Neutrophil (primary cell): ENCODE results near the gene L3MBTL3.

Experiments used
- H3K27ac ChIP-seq: fragments of 200-600 bp; sonication (generic); 2 replicates; pipeline ENCODE4 v1.5.1; 2016; ENCODE audit warnings: mild to moderate bottlenecking, moderate library complexity
- H3K27me3 ChIP-seq: fragments of 200-600 bp; sonication (generic); 2 replicates; pipeline ENCODE4 v1.6.0; 2016; ENCODE audit warnings: mild to moderate bottlenecking
- H3K36me3 ChIP-seq: fragments of 200-600 bp; sonication (generic); 2 replicates; pipeline ENCODE4 v1.5.1; 2017
- H3K4me1 ChIP-seq, 2 experiments: fragments of 200-600 bp in 1 of 2; sonication (generic) in 1 of 2; 1 replicate in 1 of 2; 2 replicates in 1 of 2; pipeline versions ENCODE4 v1.5.1 to v1.6.1; 2013 to 2016; ENCODE audit warnings: low read depth in 1 of 2, low read length in 1 of 2, mild to moderate bottlenecking in 1 of 2, moderate library complexity in 1 of 2; ENCODE audit not compliant: control insufficient read depth in 1 of 2, insufficient read depth in 1 of 2
- H3K4me3 ChIP-seq, 2 experiments: fragments of 200-600 bp in 1 of 2; sonication (generic) in 1 of 2; 1 replicate in 1 of 2; 2 replicates in 1 of 2; pipeline ENCODE4 v1.5.1; 2013 to 2016; ENCODE audit warnings: low read depth in 1 of 2, low read length in 1 of 2, mild to moderate bottlenecking in 1 of 2, moderate library complexity in 1 of 2
- H3K9me3 ChIP-seq: fragments of 200-600 bp; sonication (generic); 2 replicates; pipeline ENCODE4 v1.5.1; 2016
- CTCF ChIP-seq: fragments of 200-600 bp; sonication (generic); IDR thresholded peaks from 2 replicates; pipeline ENCODE4 v1.5.1; 2016; ENCODE audit warnings: antibody characterized with exemption

L3MBTL3 gene

GRCh38 chr6:130027948-130028347, 9.6 kb downstream of the L3MBTL3 start:
- H3K4me1 ChIP-seq: peaks cover 0 to 6% of the 10 kb centered on the region in 2 experiments
- H3K27ac ChIP-seq: no peak overlapping the region
- H3K27me3 ChIP-seq: no peaks in the 10 kb centered on the region
- H3K4me3 ChIP-seq: no peak overlapping the region
- no peaks in the 10 kb centered on the region for H3K9me3 ChIP-seq
- no peak for TF ChIP-seq CTCF
- peaks cover 9% of the 10 kb centered on the region for H3K36me3 ChIP-seq

DNA sequence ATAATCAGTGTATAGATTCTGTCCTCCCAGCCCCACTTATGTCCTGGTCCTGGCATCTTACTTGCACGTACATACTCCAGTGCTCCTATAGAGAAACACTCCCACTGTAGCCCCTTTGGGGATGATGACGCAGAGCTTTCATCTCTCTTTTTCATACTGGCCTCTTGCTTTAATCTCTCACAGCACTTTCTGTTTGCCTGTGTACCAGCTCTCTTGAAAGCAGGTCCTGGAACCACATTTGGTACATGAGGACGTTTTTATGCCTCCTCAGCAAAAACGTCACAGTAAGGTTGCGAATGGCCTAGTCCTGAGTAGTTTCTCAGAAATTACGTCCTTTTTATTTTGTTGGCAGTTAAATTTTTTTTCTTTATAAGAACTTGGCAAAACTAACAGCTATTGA, 10.8 kb downstream of the L3MBTL3 start:
- no peak overlapping the region for H3K4me3 ChIP-seq
- no peak for TF ChIP-seq CTCF
- no peaks in the 10 kb centered on the region for H3K27me3 ChIP-seq
- H3K4me1 ChIP-seq: peaks cover 0 to 6% of the 10 kb centered on the region in 2 experiments
- H3K27ac ChIP-seq: no peak overlapping the region
- peaks cover 9% of the 10 kb centered on the region for H3K36me3 ChIP-seq
- H3K9me3 ChIP-seq: no peaks in the 10 kb centered on the region

GRCh38 chr6:130032758-130033340, 14.5 kb downstream of the L3MBTL3 start:
- Histone ChIP-seq H3K36me3 (no peaks in the 10 kb centered on the region), H3K4me3 (no peak overlapping the region), H3K4me1 (peaks cover 0 to 5% of the 10 kb centered on the region in 2 experiments), H3K27me3 (no peaks in the 10 kb centered on the region), H3K9me3 (no peaks in the 10 kb centered on the region), H3K27ac (no peak overlapping the region)
- TF ChIP-seq CTCF: no peak

DNA sequence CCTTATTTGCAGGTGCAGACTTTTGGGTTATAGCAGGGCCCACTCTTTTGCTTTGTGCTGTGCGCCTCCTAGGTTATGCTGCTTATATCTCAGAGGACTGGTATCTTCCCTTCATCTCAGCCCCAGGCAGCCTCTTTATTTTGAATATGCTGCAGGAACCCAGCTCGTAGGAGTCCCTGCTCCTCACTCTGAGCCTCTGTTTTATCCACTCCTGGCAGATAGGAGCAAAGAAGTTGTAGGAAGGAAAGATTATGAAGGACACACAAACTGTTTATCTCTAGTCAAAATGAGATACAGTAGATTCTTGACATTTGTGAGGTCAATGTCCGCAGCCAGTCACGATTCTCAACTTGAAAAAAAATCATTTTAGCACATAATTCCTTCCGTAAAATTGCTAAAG, 15.6 kb downstream of the L3MBTL3 start:
- H3K4me1 ChIP-seq: no peaks in the 10 kb centered on the region
- no peak for TF ChIP-seq CTCF
- H3K27ac ChIP-seq: no peak overlapping the region
- H3K36me3 ChIP-seq: no peaks in the 10 kb centered on the region
- no peaks in the 10 kb centered on the region for H3K9me3 ChIP-seq
- no peak overlapping the region for H3K4me3 ChIP-seq
- no peaks in the 10 kb centered on the region for H3K27me3 ChIP-seq

DNA sequence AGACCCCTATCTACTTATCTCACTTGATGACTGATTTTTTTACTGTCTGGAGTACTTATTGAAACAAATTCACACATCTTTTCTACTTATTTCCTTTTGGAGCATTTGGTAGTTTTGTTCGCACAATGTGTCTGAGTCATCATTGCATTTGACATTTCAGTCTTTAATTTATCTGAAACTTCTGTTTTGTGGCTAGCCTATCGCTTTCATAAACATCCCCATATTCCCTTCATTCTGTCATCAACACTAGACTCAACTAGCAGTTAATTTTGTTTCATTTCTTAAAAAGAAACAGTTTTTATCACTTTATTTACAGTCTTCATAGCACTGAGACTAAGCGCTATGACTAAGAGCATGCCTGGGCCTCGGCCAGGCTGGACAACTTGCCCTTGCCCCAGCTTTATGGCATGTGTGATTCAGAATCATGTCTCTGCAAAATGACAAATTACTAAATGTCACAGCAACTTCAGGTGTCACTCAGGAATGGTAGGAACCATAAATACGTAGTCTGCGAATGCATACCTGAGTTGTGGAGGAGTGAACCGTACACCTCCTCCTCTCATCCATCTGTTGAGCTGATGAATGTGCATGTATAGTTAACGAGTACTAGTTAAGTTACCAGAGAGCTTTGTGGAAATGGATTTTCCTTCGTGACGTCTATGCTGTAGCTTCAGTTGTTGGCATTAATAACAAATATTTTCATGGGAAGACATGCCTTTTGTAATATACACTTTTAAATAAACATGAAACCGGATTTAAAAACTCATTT, 16.2 kb downstream of the L3MBTL3 start:
- Histone ChIP-seq H3K9me3 (no peaks in the 10 kb centered on the region), H3K4me3 (no peak overlapping the region), H3K4me1 (no peaks in the 10 kb centered on the region), H3K27ac (no peak overlapping the region), H3K27me3 (no peaks in the 10 kb centered on the region), H3K36me3 (no peaks in the 10 kb centered on the region)
- TF ChIP-seq CTCF: no peak
